HCT116 (cell line): ENCODE measurements around the gene RHOU. TPM values are rescaled to one million over a fixed set of nuclear protein-coding genes. Genes with fewer than 3 reads are reported as not detected.

Source experiments
- ATAC-seq: fragments of 200-7000 bp; cut with Tn5 transposase; 2 replicates; pipeline ENCODE4 v1.9.1; 2020; ENCODE audit warnings: mild to moderate bottlenecking, moderate library complexity
- BruUV-seq: library from RNA; stranded (reverse); fragments of 400-500 nt; replicated peaks from 2 replicates; lab custom pipeline; 2021; lab: Mats Ljungman, UMichigan
- CTCF ChIA-PET: fragments of 300-600 bp; sonication (Branson Sonifier 250); formaldehyde crosslinking; loops from one replicate; lab custom pipeline; 2021; ENCODE audit warnings: antibody characterized with exemption; lab: Charles Lee
- POLR2A ChIA-PET: fragments of 300-600, 350-600 bp; sonication (Branson Sonifier 250); formaldehyde crosslinking; loops from one replicate; lab custom pipeline; 2021; ENCODE audit warnings: antibody characterized with exemption; lab: Charles Lee
- RAD21 ChIA-PET, 2 experiments: fragments of 300-600 bp; sonication (Branson Sonifier 250); formaldehyde crosslinking; loops; one replicate each; lab custom pipeline; 2023; ENCODE audit warnings: low total read pairs in 2 of 2; ENCODE audit not compliant: uncharacterized antibody in 2 of 2, unreplicated experiment in 2 of 2, low non-redundant PET in 1 of 2; lab: Charles Lee
- DNase-seq: peaks from one replicate; pipeline ENCODE4 v3.0.0-alpha.2; 2010; ENCODE audit warnings: low read depth, low spot score
- H2AFZ ChIP-seq: fragments of 200-600 bp; shearing (Covaris generic), sonication (generic); 2 replicates; pipeline ENCODE4 v1.6.1; 2017; ENCODE audit warnings: low read depth, mixed run types, mixed read lengths, antibody characterized with exemption, low read length; ENCODE audit not compliant: poor library complexity, severe bottlenecking
- H3K27ac ChIP-seq: 2 replicates; pipeline ENCODE4 v1.5.1; 2012; ENCODE audit warnings: low read depth, low read length
- H3K27me3 ChIP-seq: fragments of 200-600 bp; sonication (generic); 2 replicates; pipeline ENCODE4 v1.6.1; 2016; ENCODE audit warnings: mixed run types, low read length, mixed read lengths; ENCODE audit not compliant: insufficient read depth
- H3K36me3 ChIP-seq, 2 experiments: fragments of 200-500 bp in 1 of 2; fragments of 200-600 bp in 1 of 2; sonication (Bioruptor generic) in 1 of 2; sonication (generic) in 1 of 2; 2 replicates each; pipeline versions ENCODE4 v1.5.1 to v1.6.1; 2014 to 2016; ENCODE audit warnings: low read length in 2 of 2, inconsistent platforms in 1 of 2, mixed read lengths in 1 of 2, mixed run types in 1 of 2; ENCODE audit not compliant: insufficient read depth in 2 of 2, control insufficient read depth in 1 of 2
- H3K4me1 ChIP-seq, 2 experiments: fragments of 200-600 bp in 1 of 2; sonication (generic) in 1 of 2; 2 replicates each; pipeline versions ENCODE4 v1.5.1 to v1.6.1; 2012 to 2017; ENCODE audit warnings: low read length in 2 of 2, inconsistent platforms in 1 of 2, mild to moderate bottlenecking in 1 of 2, mixed read lengths in 1 of 2, mixed run types in 1 of 2, moderate library complexity in 1 of 2; ENCODE audit not compliant: insufficient read depth in 2 of 2, control insufficient read depth in 1 of 2
- H3K4me2 ChIP-seq: fragments of 200-600 bp; sonication (generic); 2 replicates; pipeline ENCODE4 v1.6.1; 2017; ENCODE audit warnings: mixed run types, low read length, mixed read lengths
- H3K4me3 ChIP-seq, 2 experiments: fragments of 200-600 bp in 1 of 2; sonication (generic) in 1 of 2; replicated peaks in 1 of 2; 2 replicates each; pipeline ENCODE4 v1.5.1; 2011 to 2016; ENCODE audit warnings: low read length in 2 of 2, control low read depth in 1 of 2, low read depth in 1 of 2, mild to moderate bottlenecking in 1 of 2, mixed read lengths in 1 of 2, mixed run types in 1 of 2
- H3K79me2 ChIP-seq: fragments of 200-600 bp; sonication (generic); 2 replicates; pipeline ENCODE4 v1.6.1; 2017; ENCODE audit warnings: mild to moderate bottlenecking, mixed run types, low read length, moderate library complexity, mixed read lengths; ENCODE audit not compliant: insufficient read depth
- H3K9ac ChIP-seq: fragments of 200-600 bp; sonication (generic); 2 replicates; pipeline ENCODE4 v1.6.1; 2016; ENCODE audit warnings: low read length, mixed read lengths
- H3K9me2 ChIP-seq: fragments of 200-600 bp; sonication (generic), shearing (Covaris generic); 2 replicates; pipeline ENCODE4 v1.6.1; 2017; ENCODE audit warnings: mixed run types, mild to moderate bottlenecking, moderate library complexity; ENCODE audit not compliant: insufficient read depth
- H3K9me3 ChIP-seq, 2 experiments: fragments of 200-500 bp in 1 of 2; fragments of 200-600 bp in 1 of 2; sonication (Bioruptor generic) in 1 of 2; sonication (generic) in 1 of 2; 2 replicates each; pipeline ENCODE4 v1.6.1; 2014 to 2017; ENCODE audit warnings: low read length in 2 of 2, mixed read lengths in 2 of 2, inconsistent platforms in 1 of 2, low read depth in 1 of 2, mild to moderate bottlenecking in 1 of 2, mixed run types in 1 of 2, moderate library complexity in 1 of 2; ENCODE audit not compliant: control insufficient read depth in 1 of 2, insufficient read depth in 1 of 2
- H4K20me1 ChIP-seq: fragments of 200-600 bp; sonication (generic), shearing (Covaris generic); 2 replicates; pipeline ENCODE4 v1.6.1; 2017; ENCODE audit warnings: mixed run types, mild to moderate bottlenecking, moderate library complexity; ENCODE audit not compliant: insufficient read depth
- CBX3 ChIP-seq: IDR thresholded peaks from 2 replicates; pipeline ENCODE4 v1.6.1; 2012; ENCODE audit warnings: low read depth
- CEBPB ChIP-seq: IDR thresholded peaks from 2 replicates; pipeline ENCODE4 v1.6.1; 2012; ENCODE audit warnings: low read depth
- EZH2phosphoT487 ChIP-seq: fragments of 200-600 bp; IDR thresholded peaks from 2 replicates; pipeline ENCODE4 v1.6.1; 2018; ENCODE audit warnings: antibody characterized with exemption, borderline replicate concordance
- FOSL1 ChIP-seq: IDR thresholded peaks from 2 replicates; pipeline ENCODE4 v1.6.1; 2012; ENCODE audit warnings: low read depth
- JUND ChIP-seq: IDR thresholded peaks from 2 replicates; pipeline ENCODE4 v1.6.1; 2012
- POLR2AphosphoS5 ChIP-seq: IDR thresholded peaks from 2 replicates; pipeline ENCODE4 v1.6.1; 2011; ENCODE audit warnings: mild to moderate bottlenecking, low read depth, low read length, moderate library complexity
- TCF7L2 ChIP-seq: IDR thresholded peaks from 2 replicates; pipeline ENCODE4 v1.7.0; 2011; ENCODE audit warnings: borderline replicate concordance, inconsistent platforms; ENCODE audit not compliant: insufficient read depth, insufficient read length; ENCODE audit errors: extremely low read depth
- YY1 ChIP-seq: IDR thresholded peaks from 2 replicates; pipeline ENCODE4 v1.6.1; 2011; ENCODE audit warnings: low read length, low read depth, moderate library complexity, mild to moderate bottlenecking; ENCODE audit not compliant: insufficient replicate concordance; ENCODE audit errors: extremely low read depth
- ZFX ChIP-seq: fragments of 450-650 bp; IDR thresholded peaks from 2 replicates; pipeline ENCODE4 v1.6.1; 2017
- ZNF274 ChIP-seq: fragments of 200-500 bp; sonication (Bioruptor generic); IDR thresholded peaks from 2 replicates; pipeline ENCODE4 v1.6.1; 2014; ENCODE audit warnings: mild to moderate bottlenecking, low read depth, low read length, inconsistent platforms
- intact Hi-C: fragments of 100-400 bp; cut with micrococcal nuclease; formaldehyde crosslinking; loops from 2 replicates; pipeline ENCODE4 v1.10.0; 2022
- total RNA-seq: library from RNA; stranded (reverse); gene quantifications from one replicate; pipeline ENCODE4 v1.2.1, GENCODE V29; 2021; ENCODE audit not compliant: unreplicated experiment
- TF ChIP-seq, protein P1 (sequence below), 3 experiments: fragments of 200-600 bp in 1 of 3; sonication (generic) in 1 of 3; IDR thresholded peaks in 2 of 3; conservative IDR thresholded peaks in 1 of 3; 2 replicates each; pipeline ENCODE4 v1.5.1; 2012 to 2017; ENCODE audit warnings: low read depth in 2 of 3, low read length in 2 of 3, antibody characterized with exemption in 1 of 3, borderline replicate concordance in 1 of 3, control low read depth in 1 of 3, mild to moderate bottlenecking in 1 of 3, mixed read lengths in 1 of 3, mixed run types in 1 of 3, moderate library complexity in 1 of 3; ENCODE audit not compliant: insufficient read depth in 1 of 3
- TF ChIP-seq, protein P2 (sequence below): IDR thresholded peaks from 2 replicates; pipeline ENCODE4 v1.6.1; 2011; ENCODE audit warnings: mild to moderate bottlenecking, low read length, moderate library complexity; ENCODE audit not compliant: insufficient replicate concordance; ENCODE audit errors: extremely low read depth
- TF ChIP-seq, protein P3 (sequence below): IDR thresholded peaks from 2 replicates; pipeline ENCODE4 v1.6.1; 2012
- TF ChIP-seq, protein P4 (sequence below): IDR thresholded peaks from 2 replicates; pipeline ENCODE4 v1.6.1; 2012; ENCODE audit warnings: low read depth

The RHOU gene
- total RNA-seq, 1 experiment from 2014 or later: 4.0 TPM

DNA sequence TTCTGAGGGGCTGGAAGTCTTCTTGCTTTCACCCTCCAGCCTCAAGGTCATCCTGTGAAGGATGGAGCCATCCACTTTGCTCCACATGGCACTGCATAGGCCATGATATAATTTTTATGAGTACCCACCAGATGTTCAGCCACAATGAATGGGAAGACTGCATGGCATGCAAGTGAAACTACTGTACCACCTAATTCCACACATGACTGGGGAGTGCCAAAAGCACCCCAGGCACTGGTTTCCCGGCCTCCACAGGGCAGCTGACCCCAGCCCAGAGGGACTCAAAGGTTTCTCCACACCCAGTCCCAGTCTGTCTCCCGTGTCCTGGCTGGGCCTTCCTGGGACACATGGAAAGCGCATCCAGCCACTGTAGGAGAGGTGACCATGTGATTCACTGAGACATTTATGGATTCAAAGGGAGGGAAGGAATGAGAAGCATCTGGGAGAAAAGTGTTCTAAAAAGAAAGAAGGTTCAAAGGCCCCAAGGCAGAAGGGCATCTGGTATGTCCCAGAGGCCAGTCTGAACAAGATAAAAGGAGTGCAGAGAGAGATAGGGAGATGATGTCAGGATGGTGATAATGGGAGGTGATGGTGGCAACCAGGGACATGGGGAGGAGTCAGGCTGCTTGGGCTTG lies 12.1 kb downstream of the RHOU start:
- H3K4me3 ChIP-seq: no peak overlapping the region
- no peaks in the 10 kb centered on the region for H3K79me2 ChIP-seq
- TF ChIP-seq CEBPB (no peak), CBX3 (no peak), ZFX (no peak), TCF7L2 (no peak), FOSL1 (no peak), ZNF274 (no peak), EZH2phosphoT487 (no peak), POLR2AphosphoS5 (no peak), YY1 (no peak), JUND (no peak)
- TF ChIP-seq, protein P1, sequence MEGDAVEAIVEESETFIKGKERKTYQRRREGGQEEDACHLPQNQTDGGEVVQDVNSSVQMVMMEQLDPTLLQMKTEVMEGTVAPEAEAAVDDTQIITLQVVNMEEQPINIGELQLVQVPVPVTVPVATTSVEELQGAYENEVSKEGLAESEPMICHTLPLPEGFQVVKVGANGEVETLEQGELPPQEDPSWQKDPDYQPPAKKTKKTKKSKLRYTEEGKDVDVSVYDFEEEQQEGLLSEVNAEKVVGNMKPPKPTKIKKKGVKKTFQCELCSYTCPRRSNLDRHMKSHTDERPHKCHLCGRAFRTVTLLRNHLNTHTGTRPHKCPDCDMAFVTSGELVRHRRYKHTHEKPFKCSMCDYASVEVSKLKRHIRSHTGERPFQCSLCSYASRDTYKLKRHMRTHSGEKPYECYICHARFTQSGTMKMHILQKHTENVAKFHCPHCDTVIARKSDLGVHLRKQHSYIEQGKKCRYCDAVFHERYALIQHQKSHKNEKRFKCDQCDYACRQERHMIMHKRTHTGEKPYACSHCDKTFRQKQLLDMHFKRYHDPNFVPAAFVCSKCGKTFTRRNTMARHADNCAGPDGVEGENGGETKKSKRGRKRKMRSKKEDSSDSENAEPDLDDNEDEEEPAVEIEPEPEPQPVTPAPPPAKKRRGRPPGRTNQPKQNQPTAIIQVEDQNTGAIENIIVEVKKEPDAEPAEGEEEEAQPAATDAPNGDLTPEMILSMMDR (IDR thresholded peaks at IDR 0.05 in 2 of 3, conservative IDR thresholded peaks at IDR 0.05 in 1 of 3; ENCODE audit: borderline replicate concordance in 1 of 3, insufficient read depth in 1 of 3, low read depth in 2 of 3, low read length in 2 of 3): no peak
- TF ChIP-seq, protein P2, sequence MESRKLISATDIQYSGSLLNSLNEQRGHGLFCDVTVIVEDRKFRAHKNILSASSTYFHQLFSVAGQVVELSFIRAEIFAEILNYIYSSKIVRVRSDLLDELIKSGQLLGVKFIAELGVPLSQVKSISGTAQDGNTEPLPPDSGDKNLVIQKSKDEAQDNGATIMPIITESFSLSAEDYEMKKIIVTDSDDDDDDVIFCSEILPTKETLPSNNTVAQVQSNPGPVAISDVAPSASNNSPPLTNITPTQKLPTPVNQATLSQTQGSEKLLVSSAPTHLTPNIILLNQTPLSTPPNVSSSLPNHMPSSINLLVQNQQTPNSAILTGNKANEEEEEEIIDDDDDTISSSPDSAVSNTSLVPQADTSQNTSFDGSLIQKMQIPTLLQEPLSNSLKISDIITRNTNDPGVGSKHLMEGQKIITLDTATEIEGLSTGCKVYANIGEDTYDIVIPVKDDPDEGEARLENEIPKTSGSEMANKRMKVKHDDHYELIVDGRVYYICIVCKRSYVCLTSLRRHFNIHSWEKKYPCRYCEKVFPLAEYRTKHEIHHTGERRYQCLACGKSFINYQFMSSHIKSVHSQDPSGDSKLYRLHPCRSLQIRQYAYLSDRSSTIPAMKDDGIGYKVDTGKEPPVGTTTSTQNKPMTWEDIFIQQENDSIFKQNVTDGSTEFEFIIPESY: no peak
- TF ChIP-seq, protein P3, sequence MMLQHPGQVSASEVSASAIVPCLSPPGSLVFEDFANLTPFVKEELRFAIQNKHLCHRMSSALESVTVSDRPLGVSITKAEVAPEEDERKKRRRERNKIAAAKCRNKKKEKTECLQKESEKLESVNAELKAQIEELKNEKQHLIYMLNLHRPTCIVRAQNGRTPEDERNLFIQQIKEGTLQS: no peak
- TF ChIP-seq, protein P4, sequence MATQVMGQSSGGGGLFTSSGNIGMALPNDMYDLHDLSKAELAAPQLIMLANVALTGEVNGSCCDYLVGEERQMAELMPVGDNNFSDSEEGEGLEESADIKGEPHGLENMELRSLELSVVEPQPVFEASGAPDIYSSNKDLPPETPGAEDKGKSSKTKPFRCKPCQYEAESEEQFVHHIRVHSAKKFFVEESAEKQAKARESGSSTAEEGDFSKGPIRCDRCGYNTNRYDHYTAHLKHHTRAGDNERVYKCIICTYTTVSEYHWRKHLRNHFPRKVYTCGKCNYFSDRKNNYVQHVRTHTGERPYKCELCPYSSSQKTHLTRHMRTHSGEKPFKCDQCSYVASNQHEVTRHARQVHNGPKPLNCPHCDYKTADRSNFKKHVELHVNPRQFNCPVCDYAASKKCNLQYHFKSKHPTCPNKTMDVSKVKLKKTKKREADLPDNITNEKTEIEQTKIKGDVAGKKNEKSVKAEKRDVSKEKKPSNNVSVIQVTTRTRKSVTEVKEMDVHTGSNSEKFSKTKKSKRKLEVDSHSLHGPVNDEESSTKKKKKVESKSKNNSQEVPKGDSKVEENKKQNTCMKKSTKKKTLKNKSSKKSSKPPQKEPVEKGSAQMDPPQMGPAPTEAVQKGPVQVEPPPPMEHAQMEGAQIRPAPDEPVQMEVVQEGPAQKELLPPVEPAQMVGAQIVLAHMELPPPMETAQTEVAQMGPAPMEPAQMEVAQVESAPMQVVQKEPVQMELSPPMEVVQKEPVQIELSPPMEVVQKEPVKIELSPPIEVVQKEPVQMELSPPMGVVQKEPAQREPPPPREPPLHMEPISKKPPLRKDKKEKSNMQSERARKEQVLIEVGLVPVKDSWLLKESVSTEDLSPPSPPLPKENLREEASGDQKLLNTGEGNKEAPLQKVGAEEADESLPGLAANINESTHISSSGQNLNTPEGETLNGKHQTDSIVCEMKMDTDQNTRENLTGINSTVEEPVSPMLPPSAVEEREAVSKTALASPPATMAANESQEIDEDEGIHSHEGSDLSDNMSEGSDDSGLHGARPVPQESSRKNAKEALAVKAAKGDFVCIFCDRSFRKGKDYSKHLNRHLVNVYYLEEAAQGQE: no peak
- H3K4me1 ChIP-seq: no peaks in the 10 kb centered on the region
- no peaks in the 10 kb centered on the region for H4K20me1 ChIP-seq
- no peaks in the 10 kb centered on the region for H3K9me2 ChIP-seq
- CTCF ChIA-PET: no interaction called here
- peaks cover 0 to 7% of the 10 kb centered on the region in 2 experiments; a peak in 2 of 4 replicates for H3K36me3 ChIP-seq
- ATAC-seq (no peak), DNase-seq (no peak)
- no peak overlapping the region for H3K4me2 ChIP-seq
- H3K9me3 ChIP-seq: no peaks in the 10 kb centered on the region
- RAD21 ChIA-PET: no interaction called here
- POLR2A ChIA-PET: no interaction called here
- no TSS peak for BruUV-seq
- H3K27ac ChIP-seq: no peak overlapping the region
- intact Hi-C loops: loop anchor here (10.0 kb wide), 1 partner anchor 107 kb away; no protein-coding TSS in a partner anchor
- no peak overlapping the region for H2AFZ ChIP-seq
- H3K9ac ChIP-seq: no peak overlapping the region
- peaks cover 27% of the 10 kb centered on the region for H3K27me3 ChIP-seq
